MCF 10A (cell line): Measurements from ENCODE around the gene SDK1. TPM values are rescaled to one million over a fixed set of nuclear protein-coding genes. Genes with fewer than 3 reads are reported as not detected.

Experiments
- BruUV-seq: library from RNA; stranded (reverse); fragments of 400-500 nt; replicated peaks from 2 replicates; lab custom pipeline; 2021; lab: Mats Ljungman, UMichigan
- CTCF ChIA-PET: fragments of 300-600 bp; sonication (Branson Sonifier 250); formaldehyde crosslinking; extraction: SDS; loops from one replicate; lab custom pipeline; 2021; ENCODE audit warnings: antibody characterized with exemption, inconsistent platforms; lab: Yijun Ruan, JAX
- POLR2A ChIA-PET: fragments of 300-600, 350-650 bp; sonication (Branson Sonifier 250); formaldehyde crosslinking; extraction: SDS; loops from one replicate; lab custom pipeline; 2020; ENCODE audit warnings: antibody characterized with exemption, inconsistent platforms; lab: Yijun Ruan, JAX
- DNase-seq: peaks from one replicate; pipeline ENCODE4 v3.0.0-alpha.2; 2018; ENCODE audit not compliant: unreplicated experiment
- H3K27ac Mint-ChIP-seq: one replicate; pipeline ENCODE4 v1.8.0; 2022; ENCODE audit warnings: mild to moderate bottlenecking, low read depth, mixed read lengths; ENCODE audit not compliant: unreplicated experiment
- H3K27me3 Mint-ChIP-seq: one replicate; pipeline ENCODE4 v1.8.0; 2022; ENCODE audit warnings: mixed read lengths; ENCODE audit not compliant: insufficient read depth, unreplicated experiment
- H3K36me3 Mint-ChIP-seq: one replicate; pipeline ENCODE4 v1.8.0; 2022; ENCODE audit warnings: mild to moderate bottlenecking, moderate library complexity, mixed read lengths; ENCODE audit not compliant: insufficient read depth, unreplicated experiment
- H3K4me1 Mint-ChIP-seq: one replicate; pipeline ENCODE4 v1.8.0; 2022; ENCODE audit warnings: mixed read lengths; ENCODE audit not compliant: insufficient read depth, unreplicated experiment
- H3K4me3 Mint-ChIP-seq: one replicate; pipeline ENCODE4 v1.8.0; 2022; ENCODE audit warnings: mild to moderate bottlenecking, moderate library complexity, mixed read lengths; ENCODE audit not compliant: unreplicated experiment
- H3K9me3 Mint-ChIP-seq: one replicate; pipeline ENCODE4 v1.8.0; 2022; ENCODE audit warnings: mixed read lengths; ENCODE audit not compliant: unreplicated experiment
- CTCF ChIP-seq: fragments of 200-600 bp; IDR thresholded peaks from one replicate; pipeline ENCODE4 v1.8.0; 2022; ENCODE audit warnings: antibody characterized with exemption, mild to moderate bottlenecking; ENCODE audit not compliant: unreplicated experiment
- intact Hi-C: fragments of 100-400 bp; cut with micrococcal nuclease; formaldehyde crosslinking; loops from 2 replicates; pipeline ENCODE4 v1.14.1; 2022
- total RNA-seq: library from RNA; stranded (reverse); gene quantifications from 2 replicates; pipeline ENCODE4 v1.2.3, GENCODE V29; 2022

SDK1 gene
- total RNA-seq, 1 experiment from 2014 or later: 3.3 TPM

- BruUV-seq: no TSS peak
- H3K4me3 Mint-ChIP-seq: no peak overlapping the region
- H3K4me1 Mint-ChIP-seq: no peaks in the 10 kb centered on the region
- intact Hi-C loops: no loop called here
- TF ChIP-seq CTCF: no peak
- H3K27me3 Mint-ChIP-seq: no peaks in the 10 kb centered on the region
- DNase-seq: no peak
- H3K27ac Mint-ChIP-seq: no peak overlapping the region
- ChIA-PET POLR2A (no interaction called here), CTCF (no interaction called here)
- no peaks in the 10 kb centered on the region for H3K36me3 Mint-ChIP-seq
- no peaks in the 10 kb centered on the region for H3K9me3 Mint-ChIP-seq
Measured at GRCh38 chr7:4024806-4025205, 723.8 kb downstream of the SDK1 start.

- BruUV-seq: no TSS peak
- H3K4me1 Mint-ChIP-seq: no peaks in the 10 kb centered on the region
- intact Hi-C loops: no loop called here
- no peaks in the 10 kb centered on the region for H3K36me3 Mint-ChIP-seq
- H3K9me3 Mint-ChIP-seq: no peaks in the 10 kb centered on the region
- no peak for DNase-seq
- H3K4me3 Mint-ChIP-seq: no peak overlapping the region
- H3K27ac Mint-ChIP-seq: no peak overlapping the region
- CTCF ChIA-PET: no interaction called here
- no peaks in the 10 kb centered on the region for H3K27me3 Mint-ChIP-seq
- no peak for TF ChIP-seq CTCF
- POLR2A ChIA-PET: no interaction called here
Measured at GRCh38 chr7:4025210-4025609, 724.2 kb downstream of the SDK1 start.

- BruUV-seq: no TSS peak
- DNase-seq: no peak
- Mint-ChIP-seq H3K27ac (no peak overlapping the region), H3K9me3 (no peaks in the 10 kb centered on the region), H3K4me3 (no peak overlapping the region), H3K4me1 (no peaks in the 10 kb centered on the region), H3K27me3 (no peaks in the 10 kb centered on the region), H3K36me3 (no peaks in the 10 kb centered on the region)
- POLR2A ChIA-PET: no interaction called here
- intact Hi-C loops: no loop called here
- CTCF ChIA-PET: no interaction called here
- TF ChIP-seq CTCF: no peak
Measured at GRCh38 chr7:4025694-4026615, 724.9 kb downstream of the SDK1 start.

GRCh38 chr7:4026941-4027486 is 726.0 kb downstream of the SDK1 start:
- BruUV-seq: no TSS peak
- TF ChIP-seq CTCF: no peak
- Mint-ChIP-seq H3K27ac (no peak overlapping the region), H3K4me3 (no peak overlapping the region), H3K36me3 (no peaks in the 10 kb centered on the region), H3K27me3 (no peaks in the 10 kb centered on the region), H3K9me3 (no peaks in the 10 kb centered on the region), H3K4me1 (no peaks in the 10 kb centered on the region)
- POLR2A ChIA-PET: no interaction called here
- CTCF ChIA-PET: no interaction called here
- no peak for DNase-seq
- intact Hi-C loops: no loop called here
